HG03159 (cell line): ENCODE data around the gene CAB39L.

Source experiments
- ATAC-seq: cut with Tn5 transposase; IDR thresholded peaks from one replicate; pipeline ENCODE4 v1.9.1; 2021; ENCODE audit warnings: mild to moderate bottlenecking, moderate library complexity; ENCODE audit not compliant: unreplicated experiment

The CAB39L gene

DNA sequence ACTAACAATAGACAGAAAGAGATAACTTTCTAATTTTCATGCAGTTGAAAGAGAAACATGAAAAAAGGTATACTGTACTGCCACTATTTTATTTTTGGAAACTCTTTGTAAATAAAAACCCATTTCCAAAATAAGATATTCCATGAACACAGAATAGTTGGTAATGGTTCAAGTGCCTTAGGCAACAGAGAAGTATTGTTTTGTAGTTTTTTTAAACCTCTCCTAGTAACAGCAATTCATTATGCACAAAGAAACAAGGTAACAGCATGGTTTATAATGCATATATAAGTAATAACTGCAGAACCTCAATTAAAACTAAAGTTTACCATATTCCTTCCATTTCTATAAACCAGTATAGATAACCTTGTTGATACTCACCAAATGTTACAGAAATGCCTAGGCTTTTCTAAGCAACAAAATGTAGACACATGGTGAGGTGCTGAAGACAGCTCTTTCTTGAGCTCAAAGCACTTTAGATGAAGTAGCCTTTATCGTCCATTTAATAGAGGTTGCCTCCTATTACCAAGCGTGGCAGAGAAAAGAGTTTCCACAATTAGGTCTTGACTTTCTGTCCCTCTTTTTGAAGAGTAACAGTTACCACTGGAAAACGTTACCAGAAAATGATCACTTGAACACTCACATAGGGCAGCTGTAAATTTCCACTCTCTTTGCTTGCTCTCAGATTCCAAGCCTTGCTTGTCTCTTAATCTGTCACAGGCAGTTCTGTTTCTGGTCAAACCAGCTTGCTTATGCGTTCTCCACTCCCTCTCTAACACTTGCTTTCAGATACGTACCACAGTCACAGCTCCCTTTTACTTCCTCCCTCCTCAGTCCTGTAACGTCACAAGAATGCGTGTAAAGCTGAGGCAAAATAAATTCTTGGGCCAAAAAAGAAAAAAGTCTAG is 42.9 kb downstream of the CAB39L start:
- ATAC-seq: peak; percentile 65

DNA sequence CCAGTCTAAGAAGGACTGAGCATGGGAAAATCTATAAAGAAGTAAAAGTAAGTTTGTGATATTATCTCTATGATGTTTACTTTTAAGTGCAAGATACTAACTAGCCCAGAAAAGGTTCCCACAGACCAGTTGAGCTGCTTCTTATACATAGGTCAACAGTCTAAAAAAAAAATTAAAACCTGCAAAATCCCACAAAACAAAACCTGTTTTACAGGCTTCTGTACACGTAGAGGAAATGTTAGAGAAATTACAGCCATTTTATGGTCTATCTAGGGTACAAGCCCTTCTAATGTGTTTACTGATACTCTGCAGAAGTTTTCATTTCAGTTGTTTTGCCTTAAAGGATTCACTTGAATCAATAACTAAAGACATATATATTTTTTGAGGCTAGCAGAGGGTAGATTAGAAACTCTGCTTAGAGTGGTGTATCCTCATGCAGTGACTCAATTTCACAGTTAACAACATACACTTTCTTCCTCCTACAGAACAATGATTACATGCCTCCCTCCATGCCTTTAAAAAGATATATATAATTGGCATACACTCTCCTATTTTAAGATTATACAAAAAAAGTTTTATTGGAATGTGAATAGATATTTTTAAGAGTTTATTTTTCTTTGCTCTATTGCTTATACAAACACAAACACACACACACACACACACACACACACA is 43.9 kb downstream of the CAB39L start:
- ATAC-seq: no peak

DNA sequence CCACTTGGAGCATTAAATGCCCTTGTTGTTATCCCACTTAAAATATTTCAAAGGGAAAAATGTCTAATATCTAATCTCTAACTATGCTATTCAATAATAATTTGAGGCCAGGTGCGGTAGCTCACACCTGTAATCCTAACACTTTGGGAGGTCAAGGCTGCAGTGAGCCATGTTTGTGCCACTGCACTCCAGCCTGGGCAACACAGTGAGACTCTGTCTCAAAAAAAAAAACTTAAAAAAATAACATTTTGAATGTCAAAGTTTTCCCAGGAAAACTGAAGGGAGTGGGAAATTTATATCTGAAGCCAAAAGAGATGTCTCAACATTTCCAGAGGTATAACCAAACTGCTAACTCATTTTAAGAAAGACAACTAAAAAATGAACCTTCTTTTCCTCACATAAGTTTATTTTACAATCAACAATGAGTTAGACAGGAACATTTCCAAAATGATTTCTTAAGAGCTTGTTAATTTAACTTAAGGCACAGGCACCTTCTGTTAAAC is 47.9 kb downstream of the CAB39L start:
- no peak for ATAC-seq

DNA sequence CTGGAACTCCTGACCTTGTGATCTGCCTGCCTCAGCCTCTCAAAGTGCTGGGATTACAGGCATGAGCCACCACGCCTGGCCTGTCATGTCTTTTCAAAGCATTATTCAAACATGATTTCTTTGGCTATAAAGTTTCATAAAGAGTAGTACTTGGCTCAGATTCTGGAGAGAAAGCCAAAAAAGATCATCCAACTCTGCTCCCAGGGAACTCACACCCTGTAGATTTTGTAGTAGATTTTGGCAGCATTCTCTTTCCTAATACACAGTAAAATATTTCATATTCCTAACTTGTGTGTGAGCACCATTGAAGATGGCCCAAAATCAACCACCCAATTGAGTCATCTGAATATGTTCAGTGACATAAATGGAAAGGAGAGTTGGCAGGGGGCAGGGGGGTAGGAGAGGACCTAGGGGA is 48.4 kb downstream of the CAB39L start:
- no peak for ATAC-seq

DNA sequence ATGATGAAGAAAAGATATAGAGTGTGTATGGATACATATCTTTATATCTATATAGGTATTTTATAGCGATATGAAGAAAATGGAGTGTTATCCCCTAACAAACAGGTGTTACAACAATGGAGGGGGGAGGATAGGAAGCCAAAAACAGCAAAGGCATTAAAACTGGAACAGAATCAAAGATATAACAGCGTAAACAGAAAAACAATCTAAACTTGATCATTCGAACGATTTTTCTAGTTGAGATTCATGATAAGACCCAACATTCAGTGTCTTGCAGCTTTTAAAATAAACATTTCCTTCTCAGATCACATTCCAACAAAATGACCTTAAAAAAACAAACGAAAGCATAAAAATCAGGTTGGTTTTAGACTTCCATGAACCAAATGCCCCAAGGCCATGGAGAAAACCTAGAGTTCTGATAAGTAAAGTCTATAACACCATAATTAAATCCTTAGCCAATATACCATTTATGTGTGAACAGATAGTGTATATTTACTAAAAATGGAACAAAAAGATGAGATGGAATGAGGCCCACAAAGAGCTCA is 55.7 kb downstream of the CAB39L start:
- ATAC-seq: no peak

DNA sequence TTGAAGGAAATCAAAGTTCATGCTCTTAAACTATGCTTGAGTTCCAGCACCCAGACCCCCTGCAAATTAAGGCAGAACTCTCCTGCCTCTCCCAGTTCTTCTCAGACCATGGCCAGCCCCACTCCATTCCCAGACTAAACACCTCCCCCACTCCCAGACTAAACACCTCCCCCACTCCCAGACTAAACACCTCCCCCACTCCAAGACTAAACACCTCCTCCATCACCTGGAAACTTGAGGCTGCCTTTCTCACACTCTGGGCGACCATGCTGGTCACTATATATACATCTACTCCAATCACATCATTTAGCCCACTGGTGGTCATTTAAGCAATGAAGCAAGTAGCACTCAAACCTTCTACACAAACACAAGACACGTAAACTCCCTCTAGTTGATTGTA is 57.2 kb downstream of the CAB39L start:
- ATAC-seq: no peak

DNA sequence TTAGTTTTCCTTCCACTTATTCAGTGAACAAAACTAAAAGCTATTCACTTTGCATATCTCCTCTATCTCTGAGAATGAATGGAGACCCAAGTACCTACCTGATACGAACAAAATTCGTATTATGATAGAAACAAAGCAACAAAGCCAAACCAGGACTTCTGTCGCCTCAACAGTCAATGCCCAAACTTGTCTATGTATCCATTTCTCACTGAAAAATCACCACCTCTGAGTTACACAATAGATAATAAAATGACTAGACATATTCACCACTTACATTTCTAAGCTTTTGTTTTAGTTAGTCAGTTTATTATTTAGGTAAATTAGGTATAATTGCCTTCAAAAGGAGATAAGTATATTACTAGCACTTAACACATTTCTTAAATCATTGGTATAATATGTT is 67.7 kb downstream of the CAB39L start:
- no peak for ATAC-seq

DNA sequence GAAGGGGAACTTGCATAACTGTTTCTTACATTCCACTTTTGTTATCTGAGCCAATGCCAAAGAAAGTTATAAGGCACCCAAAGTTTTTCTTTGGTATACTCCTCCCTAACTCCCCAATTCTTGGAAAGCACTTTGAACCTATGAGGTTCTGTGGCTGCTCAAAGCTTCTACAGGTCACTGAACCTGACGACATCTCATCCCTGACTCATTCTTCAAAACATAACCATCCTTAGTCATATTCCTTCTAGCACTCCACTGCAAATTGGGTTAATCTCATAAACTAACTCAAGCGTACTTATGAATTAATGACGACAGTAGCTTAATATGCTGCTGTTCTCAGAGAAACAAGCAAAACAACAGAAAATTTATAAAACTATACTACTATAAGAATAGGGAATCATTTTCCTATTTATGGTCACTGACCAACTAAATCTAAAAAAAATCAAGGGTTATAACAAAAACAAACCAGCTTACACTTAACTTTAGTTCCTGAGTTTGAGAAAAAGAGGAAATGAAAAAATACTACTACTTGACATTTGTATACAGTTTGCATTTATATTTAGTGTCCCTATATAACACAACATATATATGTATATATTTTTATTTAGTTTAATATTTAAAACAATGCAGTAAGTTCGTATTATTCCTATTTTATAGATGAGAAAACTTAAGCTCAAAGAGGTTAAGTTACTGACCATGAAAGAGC is 69.1 kb downstream of the CAB39L start:
- ATAC-seq: no peak

DNA sequence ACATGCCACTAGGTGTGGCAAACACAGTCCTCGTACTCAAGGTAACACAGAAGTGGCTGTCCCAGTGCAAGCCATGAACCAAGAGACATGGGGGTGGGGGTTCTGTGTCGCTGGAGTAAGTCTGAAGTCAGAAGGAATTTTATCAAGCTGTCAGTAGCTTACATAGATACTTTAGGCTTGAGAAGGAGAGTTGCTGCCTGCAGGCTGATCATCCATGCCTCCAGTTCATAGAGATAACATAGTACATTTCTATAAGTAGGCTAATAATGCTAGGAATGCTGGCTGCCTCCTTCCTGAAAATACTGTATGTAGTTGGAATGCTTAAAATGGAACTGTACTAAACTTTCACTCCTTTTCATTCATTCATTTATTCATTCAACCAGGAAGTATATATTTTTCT is 70.1 kb downstream of the CAB39L start:
- no peak for ATAC-seq

DNA sequence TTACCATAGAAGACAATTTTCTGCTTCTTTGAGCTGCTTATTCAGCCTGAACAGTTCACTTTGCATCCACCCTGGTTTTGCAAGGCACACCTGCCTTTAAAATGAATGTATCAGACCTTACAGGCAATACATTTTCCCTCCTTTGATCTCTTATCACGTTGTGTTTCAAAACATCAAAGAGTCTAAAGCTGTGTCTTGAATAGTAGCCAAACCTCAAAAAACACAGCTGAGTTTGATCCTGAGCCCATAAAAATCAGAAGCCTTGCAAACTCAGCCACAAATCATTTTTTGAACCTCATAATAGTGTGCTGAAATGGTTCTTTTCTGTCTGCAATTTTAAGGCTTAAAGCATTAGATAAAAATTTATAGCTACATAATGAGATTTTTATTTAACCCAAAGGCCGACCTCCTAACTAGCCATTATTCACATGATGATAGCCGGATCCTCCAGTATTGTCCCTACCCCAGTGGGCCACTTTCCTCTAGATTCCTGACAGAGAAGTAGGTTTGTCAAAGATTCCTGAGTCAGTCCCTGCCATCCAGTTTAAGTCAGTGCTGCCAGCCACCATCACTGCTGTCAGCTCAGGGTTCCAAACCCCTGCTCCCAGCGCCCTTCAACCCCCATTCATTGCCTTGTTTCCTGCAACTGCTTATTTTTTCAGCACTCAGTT is 71.8 kb downstream of the CAB39L start:
- ATAC-seq: no peak

DNA sequence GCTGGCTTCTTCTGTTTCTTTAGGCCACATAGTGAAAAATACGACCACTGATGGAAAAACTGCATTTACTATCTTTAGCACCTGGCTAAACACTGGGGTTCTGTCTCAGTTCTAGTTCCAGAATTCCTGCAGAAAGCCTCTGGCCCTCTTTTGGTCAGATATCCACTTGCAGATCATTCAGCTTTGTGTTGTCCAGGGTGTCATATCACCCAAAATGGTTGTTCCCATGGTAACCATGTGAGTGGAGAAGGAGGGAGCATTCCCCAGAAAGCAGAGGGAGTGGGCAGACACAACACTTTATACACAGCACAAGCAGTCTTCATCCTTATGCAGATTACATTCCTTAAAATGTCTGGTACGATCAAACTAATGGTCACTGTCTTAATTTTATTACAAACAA is 73.5 kb downstream of the CAB39L start:
- no peak for ATAC-seq

DNA sequence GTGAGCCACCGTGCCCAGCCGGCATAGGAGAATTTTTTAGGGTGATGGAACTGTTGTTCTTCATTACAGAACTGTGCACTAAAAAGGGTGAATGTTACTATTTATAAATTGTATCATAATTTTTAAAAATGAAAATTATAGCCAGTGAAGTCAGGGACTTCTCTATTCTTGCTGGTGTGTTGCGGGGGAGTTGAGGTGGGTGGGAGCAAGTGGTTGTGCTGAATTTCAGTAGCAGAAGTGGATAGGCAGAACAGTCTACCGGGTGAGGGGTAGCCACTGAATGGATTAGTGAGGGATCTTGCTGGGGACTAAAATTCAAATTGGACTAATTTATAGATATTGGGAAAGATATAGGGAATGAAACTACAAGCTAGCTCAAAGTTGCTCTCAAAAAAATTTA is 74.0 kb downstream of the CAB39L start:
- no peak for ATAC-seq

DNA sequence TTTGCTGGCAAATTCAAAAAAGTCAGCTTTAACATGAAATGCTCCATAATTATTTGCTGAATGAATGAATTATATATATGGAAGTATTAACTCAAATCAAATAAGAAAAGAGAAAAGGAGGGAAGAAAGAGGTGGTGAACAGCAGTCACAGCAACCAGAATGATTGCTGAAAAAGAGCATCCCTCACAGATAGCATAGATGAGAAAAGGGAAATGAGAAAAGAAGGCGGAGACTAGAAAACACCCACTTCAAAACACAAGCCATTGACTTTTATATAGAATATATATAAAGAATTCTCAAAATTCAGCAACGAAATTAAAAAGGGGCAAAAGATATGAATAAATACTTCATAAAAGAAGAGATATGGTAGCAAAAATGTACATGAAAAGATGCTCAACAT is 75.2 kb downstream of the CAB39L start:
- ATAC-seq: no peak

DNA sequence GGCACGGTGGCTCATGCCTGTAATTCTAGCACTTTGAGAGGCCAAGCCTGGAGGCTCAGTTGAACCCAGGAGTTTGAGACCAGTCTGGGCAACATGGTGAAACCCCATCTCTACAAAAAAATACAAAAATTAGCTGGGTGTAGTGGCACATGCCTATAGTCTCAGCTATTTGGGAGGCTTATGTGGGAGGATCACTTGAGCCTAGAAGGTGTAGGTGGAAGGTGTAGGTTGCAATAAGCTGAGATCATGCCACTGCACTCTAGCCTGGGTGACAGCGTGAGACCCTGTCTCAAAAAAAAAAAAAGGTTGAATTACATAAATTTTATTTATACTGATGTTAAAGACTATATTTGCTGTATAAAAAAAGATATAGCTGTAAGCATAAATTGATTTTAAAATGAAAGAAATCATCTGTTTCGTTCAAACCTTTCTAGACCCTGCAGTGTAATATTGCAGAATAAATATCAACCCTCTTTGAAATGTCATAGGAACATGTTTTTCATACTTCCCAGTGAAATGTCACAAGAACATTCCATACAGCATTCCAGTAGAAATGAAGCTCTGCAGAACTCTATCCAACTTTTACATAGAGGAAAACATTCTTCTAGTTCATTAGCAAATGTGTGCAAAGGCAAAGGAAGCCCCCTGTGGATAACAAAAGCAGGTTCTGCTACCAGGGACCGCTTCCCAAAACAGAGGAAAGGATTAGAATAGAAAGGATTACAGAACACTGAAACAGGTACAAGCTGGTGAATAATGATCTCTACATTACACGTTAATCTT is 76.0 kb downstream of the CAB39L start:
- no peak for ATAC-seq

DNA sequence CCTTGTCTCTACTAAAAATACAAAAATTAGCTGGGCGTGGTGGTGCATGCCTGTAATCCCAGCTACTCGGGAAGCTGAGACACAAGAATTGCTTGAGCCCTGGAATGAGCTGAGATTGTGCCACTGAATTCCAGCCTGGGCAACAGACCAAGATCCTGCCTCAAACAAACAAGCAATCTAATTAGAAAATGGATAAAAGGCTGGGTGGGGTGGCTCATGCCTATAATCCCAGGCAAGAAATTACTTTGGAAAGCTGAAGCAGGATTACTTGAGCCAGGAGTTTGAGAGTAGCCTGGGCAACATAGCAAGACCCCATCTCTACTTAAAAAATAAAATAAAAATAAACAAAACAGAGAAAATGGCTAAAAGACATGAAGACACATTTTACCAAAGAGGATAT is 77.0 kb downstream of the CAB39L start:
- ATAC-seq: no peak

DNA sequence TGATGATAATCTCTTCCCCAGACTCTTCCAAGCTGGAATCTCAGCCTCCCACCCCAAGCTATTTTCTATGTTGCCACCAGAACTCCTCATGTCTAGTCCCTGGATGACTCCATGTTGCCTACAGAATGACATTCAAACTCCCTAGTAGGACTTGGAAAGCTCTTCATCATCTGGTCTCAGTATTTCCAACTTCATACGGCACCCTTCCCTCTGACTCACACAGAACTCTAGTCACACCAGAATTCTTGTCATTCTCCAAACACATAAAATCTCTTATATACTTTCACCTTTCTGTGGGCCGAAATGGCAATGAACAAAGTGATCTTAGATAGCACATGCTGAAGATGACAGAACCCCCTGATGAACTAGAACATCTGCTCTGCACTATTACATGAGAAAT is 86.2 kb downstream of the CAB39L start:
- ATAC-seq: no peak

DNA sequence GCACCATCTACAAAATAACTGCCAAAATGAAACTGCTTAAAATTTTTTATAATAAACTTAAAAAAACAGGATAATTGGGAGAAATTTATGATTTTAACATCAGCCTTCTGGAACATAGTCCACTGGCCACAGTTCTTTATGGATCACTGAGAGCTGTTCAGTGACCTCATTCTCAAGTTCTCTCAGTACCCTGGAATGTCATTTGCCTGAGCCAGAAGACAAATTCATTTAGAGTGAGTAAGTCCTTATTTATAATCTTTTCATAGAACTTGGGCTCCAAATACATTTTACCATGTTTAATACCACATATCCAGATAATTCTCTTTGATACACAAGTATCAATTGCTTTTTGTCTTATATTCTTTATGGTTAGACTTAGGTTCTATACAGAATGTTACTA is 87.6 kb downstream of the CAB39L start:
- no peak for ATAC-seq

DNA sequence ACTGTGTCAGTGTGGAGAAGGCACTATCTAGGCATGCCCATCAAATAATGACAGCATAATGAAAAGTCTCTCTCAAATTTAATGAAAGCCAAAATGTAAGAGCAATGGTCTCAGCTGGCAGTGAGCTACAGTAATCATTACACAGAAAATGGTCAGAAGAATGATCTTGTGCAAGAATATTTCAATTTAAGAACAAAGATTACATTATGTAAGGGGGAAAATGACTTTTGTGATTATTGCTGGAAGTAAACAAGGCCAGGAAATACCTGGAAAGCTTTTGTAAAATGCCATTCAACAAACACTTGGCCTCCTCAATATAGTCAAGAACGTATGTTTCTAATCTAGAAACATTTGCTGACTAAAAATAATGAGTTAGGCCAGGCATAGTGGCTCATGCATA is 89.1 kb downstream of the CAB39L start:
- no peak for ATAC-seq

DNA sequence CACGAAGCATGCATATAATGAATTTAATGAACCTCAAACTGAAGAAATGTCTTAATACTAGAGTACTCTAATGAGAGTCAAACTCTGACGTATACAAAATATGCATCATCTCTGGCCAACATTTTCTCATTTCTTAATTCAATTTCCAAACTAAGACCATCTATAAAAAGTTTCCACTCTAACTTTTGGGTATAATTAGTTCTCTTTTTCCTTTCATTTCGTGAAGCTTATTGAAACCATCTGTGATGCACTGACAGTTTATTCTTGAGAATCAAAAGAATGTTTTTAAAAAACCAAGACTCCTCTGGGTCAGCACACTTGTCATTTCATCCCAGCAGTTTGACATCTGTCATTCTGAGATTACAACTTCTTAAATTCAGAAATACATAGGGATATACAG is 90.0 kb downstream of the CAB39L start:
- ATAC-seq: no peak

DNA sequence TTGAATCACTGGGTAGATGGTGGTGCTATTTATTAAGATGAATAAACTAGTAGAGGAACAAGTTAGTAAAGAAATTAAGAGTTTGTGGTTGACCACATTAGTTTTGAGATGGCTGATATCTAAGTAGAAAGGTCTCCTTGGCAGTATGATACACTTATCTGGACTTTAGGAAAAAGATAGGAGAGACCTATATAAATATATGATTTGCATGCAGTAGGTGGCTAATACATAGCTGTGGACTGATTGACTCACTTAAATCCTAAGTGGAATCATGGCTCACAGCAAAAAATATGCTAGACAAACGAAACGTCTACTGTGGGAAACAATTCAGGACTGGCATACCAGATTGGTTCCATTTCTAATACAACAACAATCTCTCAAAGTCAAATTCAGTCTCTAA is 92.0 kb downstream of the CAB39L start:
- ATAC-seq: no peak
